Astrocyte of the spinal cord (primary cell): Measurements from ENCODE around the gene LSS.
"Not testable (repeated sequence)": the region's sequence is repeated elsewhere in the genome, so short reads cannot be mapped to it uniquely, and the experiment has no call there.

Experiments
- DNase-seq: peaks from one replicate; pipeline ENCODE4 v3.0.0; 2011; ENCODE audit warnings: low read depth, low spot score
- H3K4me3 ChIP-seq: 2 replicates; pipeline ENCODE4 v1.5.1; 2011; ENCODE audit warnings: low read depth, mild to moderate bottlenecking, low read length, moderate library complexity
- in situ Hi-C: cut with HindIII; loops from 2 replicates; pipeline ENCODE4 v1.10.0; 2017; ENCODE audit warnings: low sequenced_read_pairs
- TF ChIP-seq, protein P1 (sequence below): IDR thresholded peaks from 2 replicates; pipeline ENCODE4 v1.5.1; 2012; ENCODE audit warnings: low read depth, mild to moderate bottlenecking, low read length, inconsistent platforms

The LSS gene

DNA sequence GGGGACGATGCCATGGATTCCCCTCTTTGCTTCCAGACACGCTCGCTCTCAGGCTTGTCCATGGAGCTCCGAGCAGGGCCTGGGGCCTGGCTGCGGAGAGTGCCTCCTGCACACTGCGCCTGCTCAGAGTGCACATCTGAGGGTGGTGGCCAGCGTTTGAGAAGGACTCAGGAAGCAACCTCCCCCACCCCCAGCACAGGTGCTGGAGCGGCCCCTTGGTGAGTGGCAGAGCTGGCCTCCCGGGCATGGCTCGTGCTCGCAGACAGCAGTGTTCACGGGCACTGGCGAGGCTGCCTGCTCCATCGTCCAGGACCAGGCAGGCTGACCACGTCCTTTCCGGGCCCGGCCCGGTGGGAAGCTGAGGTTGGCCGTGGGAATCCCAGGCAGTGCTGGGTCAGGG is 47.1 kb downstream of the LSS start:
- no peak overlapping the region for H3K4me3 ChIP-seq
- no peak for DNase-seq
- in situ Hi-C loops: no loop called here
- TF ChIP-seq, protein P1, sequence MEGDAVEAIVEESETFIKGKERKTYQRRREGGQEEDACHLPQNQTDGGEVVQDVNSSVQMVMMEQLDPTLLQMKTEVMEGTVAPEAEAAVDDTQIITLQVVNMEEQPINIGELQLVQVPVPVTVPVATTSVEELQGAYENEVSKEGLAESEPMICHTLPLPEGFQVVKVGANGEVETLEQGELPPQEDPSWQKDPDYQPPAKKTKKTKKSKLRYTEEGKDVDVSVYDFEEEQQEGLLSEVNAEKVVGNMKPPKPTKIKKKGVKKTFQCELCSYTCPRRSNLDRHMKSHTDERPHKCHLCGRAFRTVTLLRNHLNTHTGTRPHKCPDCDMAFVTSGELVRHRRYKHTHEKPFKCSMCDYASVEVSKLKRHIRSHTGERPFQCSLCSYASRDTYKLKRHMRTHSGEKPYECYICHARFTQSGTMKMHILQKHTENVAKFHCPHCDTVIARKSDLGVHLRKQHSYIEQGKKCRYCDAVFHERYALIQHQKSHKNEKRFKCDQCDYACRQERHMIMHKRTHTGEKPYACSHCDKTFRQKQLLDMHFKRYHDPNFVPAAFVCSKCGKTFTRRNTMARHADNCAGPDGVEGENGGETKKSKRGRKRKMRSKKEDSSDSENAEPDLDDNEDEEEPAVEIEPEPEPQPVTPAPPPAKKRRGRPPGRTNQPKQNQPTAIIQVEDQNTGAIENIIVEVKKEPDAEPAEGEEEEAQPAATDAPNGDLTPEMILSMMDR: no peak

DNA sequence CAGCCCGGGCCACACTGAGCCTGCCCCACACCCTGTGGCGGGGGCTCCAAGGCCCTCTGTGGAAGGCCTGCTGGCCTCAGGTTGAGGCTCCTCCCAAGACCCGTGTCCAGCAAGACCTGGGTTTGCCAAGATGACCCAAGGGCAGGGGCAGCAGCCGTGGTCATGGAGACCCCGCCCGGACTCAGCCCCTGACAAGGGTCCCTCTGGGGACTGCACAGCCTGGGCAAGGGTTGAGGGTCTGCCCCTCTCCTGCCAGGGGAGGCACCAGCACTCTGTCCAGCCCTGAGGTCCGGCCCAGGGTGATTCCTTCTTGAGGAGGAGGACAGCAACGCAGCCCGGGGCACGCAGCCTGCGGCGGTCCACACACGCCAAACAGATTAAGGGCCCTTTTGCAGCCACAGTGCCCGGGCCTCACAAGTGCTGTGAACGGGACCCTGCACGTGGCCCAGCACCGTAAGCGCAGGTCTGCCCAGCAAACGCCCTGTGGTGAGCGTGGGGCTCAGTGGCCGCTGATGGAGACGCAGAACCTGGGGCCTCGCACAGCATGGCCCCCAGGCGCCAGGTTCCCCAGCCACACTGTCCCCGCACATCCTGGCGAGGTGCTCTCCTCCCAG is 47.7 kb downstream of the LSS start:
- TF ChIP-seq, protein P1: no peak
- no peak overlapping the region for H3K4me3 ChIP-seq
- in situ Hi-C loops: no loop called here
- DNase-seq: no peak

DNA sequence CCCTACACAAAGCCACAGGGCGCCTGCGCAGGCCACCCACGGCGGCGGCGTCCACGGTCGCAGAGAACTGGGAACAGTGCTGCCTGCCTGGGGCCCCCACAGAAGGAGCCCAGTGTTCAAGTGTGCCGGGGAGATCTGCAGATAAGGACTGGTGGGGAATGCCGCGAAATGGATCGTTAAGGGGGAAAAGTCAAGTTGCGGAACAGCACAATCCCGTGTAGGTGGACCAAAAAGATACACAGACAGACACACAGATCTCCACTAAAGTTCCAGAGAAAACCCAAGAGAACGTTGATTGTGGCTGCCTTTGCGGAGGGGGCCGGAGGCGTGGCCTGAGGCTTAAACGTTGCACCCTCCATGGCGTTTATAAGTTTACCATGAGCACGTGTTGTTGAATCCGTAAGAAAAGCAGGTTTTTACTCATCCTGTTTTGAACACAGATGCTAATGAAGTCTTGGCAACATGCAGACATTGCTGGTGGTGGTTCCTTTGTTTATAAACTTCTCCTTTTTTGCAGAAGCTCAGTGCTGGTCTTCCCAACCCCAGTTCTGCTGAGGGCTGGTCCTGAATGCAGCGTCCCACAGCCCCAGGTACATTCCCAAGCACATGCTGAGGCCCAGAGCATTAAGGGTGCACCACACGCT is 48.4 kb downstream of the LSS start:
- no peak overlapping the region for H3K4me3 ChIP-seq
- TF ChIP-seq, protein P1: no peak
- no peak for DNase-seq
- in situ Hi-C loops: no loop called here

DNA sequence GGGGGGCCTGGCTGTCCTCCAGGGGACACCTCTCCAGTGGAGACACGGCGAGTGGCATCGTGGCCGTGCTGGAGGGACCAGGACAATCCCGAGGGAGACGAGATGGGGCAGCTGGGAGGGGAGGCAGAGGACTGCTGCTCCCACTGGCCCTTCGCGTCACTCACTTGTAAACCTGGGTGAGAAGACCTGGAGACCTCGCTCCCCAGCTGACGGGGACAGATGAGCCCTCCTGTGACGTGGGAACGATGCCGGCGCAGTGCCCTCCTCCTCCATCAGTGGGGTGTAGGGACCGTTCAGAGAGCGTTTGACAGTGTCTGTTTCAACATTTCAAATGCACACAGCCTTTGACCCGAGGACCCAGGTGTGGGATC is 48.9 kb downstream of the LSS start:
- in situ Hi-C loops: no loop called here
- TF ChIP-seq, protein P1: no peak
- no peak for DNase-seq
- no peak overlapping the region for H3K4me3 ChIP-seq

DNA sequence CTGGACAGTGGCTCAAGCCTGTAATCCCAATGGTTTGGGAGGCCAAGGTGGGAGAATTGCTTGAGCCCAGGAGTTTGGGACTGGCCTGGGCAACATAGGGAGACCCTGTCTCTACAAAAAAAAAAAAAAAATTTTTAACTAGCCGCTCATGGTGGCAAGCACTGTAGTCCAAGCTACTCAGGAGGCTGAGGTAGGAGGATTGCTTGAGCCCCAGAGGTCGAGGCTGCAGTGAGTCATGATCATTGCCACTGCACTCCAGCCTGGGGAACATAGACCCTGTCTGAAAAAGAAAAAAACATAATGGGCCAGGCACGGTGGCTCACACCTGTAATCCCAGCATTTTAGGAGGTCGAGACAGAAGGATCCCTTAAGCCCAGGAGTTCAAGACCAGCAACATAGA is 49.6 kb downstream of the LSS start:
- TF ChIP-seq, protein P1: no peak
- H3K4me3 ChIP-seq: no peak overlapping the region
- DNase-seq: no peak
- in situ Hi-C loops: no loop called here

DNA sequence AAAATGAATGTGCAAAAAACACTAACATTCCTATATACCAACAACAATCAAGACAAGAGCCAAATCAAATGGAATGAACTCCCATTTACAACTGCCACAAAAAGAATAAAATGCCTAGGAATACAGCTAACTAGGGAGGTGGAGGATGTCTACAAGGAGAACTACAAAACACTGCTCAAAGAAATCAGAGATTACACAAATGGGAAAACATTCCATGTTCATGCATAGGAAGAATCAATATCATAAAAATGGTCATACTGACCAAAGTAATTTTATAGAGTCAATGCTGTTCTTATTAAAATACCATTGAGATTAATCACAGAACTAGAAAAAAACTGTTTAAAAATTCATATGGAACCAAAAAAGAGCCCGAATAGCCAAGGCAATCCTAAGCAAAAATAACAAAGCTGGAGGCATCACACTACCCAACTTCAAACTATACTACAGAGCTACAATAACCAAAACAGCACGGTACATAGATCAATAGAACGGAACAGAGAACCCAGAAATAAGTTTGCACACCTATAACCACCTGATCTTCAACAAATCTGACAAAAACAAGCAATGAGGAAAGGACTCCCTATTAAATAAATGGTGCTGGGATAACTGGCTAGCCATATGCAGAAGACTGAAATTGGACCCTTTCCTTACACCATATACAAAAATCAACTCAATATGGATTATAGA is 52.0 kb downstream of the LSS start:
- DNase-seq, in situ Hi-C loops, H3K4me3 ChIP-seq: not testable (repeated sequence)

DNA sequence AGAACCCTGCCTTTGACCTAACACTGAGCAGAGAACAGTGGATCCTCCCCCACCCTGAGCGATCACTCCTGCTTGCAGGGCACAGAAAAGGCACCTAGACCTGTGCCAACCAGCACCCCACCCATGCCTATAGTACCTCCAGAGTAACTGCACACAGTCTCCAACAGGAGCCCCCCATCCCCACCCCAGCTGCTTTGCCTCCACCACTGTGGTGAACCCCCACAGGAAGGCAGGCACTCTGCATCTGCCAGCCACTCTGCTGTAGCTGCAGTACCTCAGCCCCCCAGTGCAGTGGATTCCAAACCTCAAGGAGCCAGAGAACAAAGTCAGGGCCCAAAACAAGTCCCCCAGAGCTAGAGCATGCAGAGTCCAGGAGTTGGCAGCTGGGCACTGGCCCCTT is 55.0 kb downstream of the LSS start:
- DNase-seq: no peak
- in situ Hi-C loops: no loop called here
- TF ChIP-seq, protein P1: no peak
- no peak overlapping the region for H3K4me3 ChIP-seq
